ENCODE data around the gene GANAB.
A peak's percentile ranks its signal among the peaks of the same experiment; 100 is the strongest.
"Not testable (repeated sequence)": the region's sequence is repeated elsewhere in the genome, so short reads cannot be mapped to it uniquely, and the experiment has no call there.

The GANAB gene

DNA sequence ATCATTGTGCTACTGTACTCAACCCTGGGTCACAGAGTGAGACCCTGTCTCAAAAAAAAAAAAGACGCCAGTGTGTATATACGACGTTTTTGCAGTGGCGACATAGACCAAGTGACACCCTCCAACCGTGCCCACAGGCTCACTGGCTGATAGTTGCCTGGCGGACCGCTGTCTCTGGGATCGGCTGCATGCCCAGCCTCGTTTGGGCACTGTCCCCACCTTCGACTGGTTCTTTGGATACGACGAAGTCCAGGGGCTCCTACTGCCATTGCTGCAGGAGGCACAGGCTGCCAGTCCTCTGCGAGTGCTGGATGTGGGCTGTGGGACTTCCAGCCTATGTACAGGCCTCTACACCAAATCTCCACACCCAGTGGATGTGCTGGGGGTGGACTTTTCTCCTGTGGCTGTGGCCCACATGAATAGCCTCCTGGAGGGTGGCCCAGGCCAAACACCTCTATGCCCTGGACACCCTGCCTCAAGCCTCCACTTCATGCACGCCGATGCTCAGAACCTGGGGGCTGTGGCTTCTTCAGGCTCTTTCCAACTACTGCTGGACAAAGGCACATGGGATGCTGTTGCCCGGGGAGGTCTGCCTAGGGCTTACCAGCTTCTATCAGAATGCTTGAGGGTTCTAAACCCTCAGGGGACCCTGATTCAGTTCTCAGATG is 20.0 kb upstream of the GANAB start:
- no peak for DNase-seq

DNA sequence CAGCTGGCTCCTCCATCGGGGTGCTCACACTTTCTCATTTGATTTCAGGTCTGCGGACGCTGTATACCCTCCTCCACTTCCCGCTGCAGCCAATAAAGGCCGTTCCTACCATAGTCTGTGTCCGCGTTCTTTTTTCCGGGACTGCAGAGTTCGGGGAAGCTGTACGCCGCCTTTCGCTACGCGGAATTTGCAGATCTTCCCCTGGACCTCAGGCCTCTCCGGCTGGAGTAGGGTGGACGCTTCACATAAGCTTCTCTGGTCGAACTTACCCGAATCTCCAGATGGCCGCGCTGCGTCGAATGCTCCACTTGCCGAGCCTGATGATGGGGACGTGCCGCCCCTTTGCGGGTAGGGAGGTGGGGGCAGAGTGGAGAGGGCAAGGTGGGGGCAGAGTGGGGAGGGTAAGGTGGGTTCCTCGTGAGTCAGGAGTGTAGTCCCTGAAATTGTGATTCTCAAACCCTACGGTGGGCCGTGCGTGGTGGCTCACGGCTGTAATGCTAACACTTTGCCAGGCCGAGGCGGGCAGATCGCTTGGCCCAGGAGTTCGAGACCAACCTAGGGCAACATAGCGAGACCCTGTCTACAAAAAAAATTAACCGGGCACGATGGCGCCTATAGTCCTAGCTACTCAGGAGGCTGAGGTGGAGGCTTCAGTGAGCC is 19.3 kb upstream of the GANAB start:
- DNase-seq, result no peak

DNA sequence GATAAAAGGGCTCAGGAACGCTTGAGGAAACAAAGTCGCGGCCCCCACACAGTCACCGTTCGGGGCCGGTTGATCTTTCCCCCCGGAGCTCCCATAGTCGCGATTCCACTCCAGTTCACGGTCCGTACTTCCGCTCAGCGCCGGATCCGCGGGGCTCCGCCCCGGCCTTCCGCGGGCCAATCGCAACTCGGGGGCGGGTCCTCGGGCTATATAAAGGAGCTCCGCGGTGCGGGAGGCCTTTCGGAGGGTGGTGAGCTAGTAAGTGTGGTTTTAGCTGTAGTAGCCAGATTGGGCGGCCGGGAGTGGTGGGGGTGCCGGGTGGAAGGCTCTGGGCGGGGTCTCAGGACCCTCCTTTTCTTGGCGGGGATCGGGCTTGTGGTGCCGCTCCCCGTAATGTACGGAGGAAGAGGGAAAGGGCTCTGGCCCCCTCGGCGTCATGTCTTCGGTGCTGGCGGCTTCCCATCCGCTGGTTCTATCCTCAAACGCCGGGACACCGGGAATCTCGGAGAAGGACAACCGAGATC is 18.7 kb upstream of the GANAB start, which contains the start of the genes C11orf98 and CSKMT:
Gene C11orf98, minus strand, starts transcription at position 136 of the 524 bp plus-strand sequence. Its CDS starts 41 bp downstream, at position 95.
Gene CSKMT, plus strand, starts transcription at position 238 of the 524 bp plus-strand sequence. CDS start 568 bp downstream, outside the sequence.
- DNase-seq, result peak; percentile 92

DNA sequence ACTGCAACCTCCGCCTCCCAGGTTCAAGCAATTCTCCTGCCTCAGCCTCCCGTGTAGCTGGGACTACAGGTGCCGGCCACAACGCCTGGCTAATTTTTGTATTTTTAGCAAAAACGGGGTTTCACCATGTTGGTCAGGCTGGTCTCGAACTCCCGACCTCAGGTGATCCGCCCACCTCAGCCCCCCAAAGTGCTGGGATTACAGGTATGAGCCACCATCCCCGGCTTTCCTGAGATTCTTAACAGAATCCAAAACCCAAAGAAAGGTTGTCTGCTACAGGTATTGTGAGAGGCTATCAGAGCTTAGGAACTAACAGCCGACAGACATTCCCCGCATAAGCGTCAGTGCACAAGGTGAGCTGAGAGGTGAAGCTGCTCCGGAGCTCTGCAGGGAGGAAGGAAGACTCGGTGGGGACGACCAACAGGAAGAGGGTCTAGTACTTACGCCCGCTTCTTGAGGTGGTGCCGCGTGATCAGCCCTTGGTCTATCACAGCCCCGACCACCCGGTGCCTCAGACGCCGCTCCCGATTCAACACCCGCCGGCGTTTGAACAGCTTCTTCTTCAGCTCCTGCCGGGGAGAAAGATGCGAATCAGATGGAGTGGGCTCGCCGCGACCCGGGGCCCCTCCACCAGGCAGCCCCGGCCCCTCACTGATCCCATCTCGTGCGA is 18.1 kb upstream of the GANAB start:
- peak; percentile 66 for DNase-seq

DNA sequence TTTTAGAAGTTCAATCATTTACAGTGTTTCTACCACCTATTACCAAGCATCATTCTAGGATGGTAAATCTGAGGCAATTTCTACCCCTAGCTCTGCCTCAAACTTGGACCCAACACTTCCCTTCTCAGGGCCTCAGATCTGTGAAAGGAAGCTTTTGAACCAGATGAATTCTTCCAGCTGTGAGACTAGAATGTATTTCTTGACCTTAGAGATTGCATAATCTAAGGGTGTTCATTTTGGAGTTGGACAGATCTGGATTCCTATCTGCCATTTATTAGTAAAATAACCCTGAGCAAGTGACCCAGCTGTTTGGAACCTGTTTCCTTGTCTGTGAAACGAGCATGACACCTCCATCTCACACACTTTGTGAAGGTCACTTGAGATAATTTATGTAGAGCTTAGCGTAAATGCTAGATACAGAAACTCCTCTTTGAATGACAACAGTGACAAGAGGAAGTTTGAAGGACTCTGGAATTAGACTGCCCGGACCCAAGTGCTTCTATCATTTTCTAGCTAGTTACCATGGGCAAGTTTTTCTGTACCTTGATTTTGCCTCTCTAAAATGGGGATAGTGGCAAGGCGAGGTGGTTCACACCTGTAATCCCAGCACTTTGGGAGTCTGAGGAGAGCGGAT is 10.5 kb upstream of the GANAB start:
- no peak for DNase-seq

DNA sequence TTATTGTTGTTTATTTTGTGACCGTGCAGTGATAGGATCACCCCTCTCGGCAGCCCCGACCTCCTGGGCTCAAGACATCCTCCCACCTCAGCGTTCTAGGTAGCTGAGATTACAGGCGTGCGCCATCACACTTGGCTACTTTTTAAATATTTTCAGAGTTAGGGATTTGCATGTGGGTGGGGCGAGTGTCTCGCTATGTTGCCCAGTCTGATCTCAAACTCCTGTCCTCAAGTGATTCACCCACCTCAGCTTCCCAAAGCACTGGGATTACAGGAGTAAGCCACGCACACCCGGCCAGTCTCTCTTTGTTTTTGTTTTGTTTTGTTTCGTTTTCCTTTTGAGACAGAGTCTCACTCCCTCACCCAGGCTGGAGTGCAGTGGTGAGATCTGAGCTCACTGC is 7.9 kb upstream of the GANAB start:
- no peak for DNase-seq

DNA sequence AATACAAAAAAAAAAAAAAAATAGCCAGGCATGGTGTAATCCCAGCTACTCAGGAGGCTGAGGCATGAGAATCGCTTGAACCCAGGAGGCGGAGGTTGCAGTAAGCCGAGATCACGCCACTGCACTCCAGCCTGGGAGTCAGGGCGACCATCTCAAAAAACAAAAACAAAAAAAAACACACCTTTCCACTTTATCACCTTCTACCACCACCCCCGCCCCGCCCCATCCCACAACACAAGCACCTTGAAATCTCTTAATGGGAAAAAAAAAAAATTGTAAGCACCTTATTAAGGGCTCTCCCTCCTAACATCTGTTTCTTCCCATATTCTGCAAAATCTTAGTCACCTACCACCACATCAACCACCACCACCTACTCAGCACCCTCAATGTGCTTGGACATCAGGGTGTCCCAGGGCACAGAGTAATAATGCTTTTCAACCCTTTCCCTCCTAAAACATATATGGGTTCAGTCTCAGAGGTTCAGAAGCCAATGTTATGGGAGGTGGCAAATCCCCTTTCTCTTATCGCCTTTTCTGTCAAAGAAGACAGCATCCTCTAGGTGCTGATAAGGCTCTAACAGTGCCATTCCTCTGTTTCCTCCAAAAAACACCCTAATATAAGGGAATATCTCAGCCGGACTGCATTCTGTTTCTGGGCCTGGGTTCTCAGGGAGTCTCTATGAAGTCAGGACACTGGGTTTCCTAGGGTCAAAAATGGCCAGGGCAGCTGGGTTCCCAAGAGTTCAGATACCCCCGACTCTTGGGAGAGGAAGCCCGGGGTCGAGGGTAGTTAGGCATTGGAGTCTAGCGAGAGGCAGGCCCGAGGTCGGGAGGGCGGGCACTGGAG is 6.0 kb upstream of the GANAB start:
- no peak for DNase-seq

DNA sequence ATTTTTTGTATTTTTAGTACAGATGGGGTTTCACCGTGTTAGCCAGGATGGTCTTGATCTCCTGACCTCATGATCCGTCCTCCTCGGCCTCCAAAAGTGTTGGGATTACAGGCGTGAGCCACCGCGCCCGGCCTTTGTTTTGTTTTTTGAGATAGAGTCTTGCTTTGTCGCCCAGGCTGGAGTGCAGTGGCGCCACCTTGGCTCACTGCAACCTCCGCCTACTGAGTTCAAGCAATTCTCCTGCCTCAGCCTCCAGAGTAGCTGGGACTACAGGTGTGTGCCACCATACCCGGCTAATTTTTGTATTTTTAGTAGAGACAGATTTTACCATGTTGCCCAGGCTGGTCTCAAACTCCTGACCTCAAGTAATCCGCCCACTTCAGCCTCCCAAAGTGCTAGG is 3.9 kb upstream of the GANAB start:
- not testable (repeated sequence) for DNase-seq

DNA sequence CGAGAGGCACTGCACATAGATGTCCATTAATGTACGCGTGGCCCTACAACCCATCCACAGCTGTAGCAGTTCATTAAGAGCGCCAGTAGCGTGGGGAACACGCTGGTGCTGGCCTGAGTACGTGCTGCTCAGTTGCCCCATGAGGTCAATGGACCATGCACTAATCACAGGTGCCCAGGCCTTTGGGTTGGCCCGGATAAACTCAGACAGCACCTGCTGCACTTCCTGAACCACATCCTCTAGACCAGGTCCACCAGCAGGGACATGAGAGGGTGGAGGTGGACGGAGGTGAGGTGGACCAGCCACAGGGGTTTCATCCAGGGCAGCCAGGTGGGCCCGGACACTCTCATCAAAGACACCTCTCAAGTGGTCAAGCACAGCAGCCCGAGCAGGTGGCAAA is 3.1 kb upstream of the GANAB start:
- DNase-seq, result no peak

DNA sequence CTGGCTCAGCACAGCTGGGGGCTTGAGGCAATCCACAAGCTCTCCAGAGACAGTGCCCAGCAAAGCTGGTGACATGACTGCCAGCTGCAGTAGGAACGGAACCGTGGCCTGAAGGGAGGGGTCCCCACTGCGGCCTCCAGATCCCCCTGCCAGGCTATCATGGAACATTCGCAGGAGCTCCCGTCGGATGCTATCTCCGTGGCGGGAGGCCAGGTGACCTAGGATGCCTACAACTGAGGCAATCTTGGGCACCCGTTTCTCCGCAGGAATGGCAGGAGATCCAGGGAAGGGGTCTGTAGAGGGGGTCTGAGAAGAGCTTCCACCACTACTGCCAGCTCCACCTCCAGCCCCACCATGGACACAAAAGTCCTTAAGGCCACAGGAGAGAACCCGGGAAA is 2.6 kb upstream of the GANAB start:
- no peak for DNase-seq

DNA sequence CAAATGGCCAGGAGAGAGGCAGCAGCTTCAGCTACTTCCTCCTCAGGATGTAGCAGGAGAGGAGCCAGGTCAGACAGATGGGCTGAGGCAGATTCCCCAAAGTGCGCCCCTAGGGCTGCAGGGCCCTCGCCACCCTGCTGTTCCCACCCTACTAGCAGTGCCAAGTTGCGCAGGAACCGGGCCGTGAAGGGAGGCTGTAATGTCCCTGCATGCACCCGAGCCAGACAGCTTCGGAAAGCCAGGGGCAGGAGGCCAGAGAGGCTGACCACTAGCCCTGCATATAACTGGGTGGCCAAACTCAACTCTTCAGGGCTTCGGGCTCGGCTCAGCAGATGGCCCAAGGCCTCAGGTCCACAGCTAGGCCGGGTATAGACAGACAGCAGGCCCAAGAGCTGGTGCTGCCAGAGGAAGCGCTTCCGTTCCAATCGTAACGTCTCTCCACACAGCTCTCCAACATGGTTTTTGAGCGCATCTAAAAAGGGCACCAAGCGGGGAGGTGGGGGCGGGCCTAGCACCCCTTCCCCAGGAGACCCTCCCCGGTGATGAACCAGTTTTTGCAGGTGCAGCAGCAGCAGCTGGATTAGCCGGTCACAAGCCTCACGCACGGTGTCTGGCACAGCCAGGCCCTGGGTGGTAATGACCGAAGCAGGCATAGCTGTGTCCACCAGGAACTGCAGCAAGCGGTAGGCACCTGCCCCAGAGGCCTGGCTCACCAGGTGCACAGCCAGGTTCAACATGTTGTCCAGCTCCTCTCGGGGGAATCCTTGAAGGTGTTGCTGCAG is 2.0 kb upstream of the GANAB start:
- DNase-seq, result no peak

DNA sequence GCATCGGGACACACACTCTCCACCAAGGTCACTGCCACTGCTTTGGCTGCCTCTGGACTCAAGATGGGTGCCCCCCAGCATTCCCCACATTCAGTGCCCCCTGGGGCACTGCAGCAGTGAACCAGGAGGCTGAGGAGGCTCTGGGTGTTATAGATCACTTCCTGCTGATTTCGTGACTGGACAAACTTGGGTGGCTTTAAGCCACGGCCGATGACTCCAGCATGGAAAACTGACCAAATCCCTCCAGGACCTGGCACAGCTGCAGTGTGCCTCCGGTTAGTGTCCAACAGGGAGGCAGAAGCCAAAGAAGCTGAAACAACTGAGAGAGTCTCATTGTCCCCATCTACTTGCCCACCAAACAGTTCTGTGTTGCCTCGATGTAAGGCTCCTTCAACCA is 1.2 kb upstream of the GANAB start:
- no peak for DNase-seq

DNA sequence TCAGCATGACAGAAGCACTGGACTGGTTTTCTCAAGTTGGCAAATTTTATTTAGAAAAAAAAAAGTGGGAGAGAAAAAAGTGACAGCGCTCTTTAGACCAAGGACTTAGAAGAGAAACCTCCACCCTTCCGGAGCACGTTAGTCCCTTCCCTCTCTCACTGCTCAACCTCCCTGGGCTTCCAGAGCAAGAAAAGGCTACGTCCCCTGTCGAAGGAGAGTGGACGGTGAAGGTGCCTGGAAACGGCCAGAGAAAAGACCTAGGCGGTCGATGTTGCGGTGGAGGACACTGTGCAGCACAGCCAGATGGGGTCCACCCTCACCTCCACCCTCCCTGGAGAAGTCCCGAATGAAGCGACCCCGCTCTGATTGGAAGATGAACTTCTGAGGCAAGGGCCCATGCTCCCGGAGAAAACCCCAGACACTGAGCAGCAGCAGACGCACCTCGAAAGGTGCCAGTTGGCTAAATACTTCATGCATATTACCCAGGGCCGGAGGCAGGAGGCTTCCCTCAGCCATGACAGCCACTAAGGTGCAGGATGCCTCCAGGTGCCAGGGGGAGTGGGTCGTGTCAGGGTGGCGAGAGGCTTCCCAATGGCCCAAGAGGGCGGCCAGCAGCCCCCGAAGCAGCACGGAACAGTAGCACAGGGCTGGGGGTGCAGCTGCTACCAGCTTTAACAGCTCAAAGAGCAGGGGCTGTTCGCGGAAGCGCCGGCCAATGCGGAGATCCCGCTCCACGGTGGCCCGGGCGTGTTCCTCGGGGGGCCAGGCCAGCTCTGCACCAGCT is 604 bp upstream of the GANAB start:
- no peak for DNase-seq

DNA sequence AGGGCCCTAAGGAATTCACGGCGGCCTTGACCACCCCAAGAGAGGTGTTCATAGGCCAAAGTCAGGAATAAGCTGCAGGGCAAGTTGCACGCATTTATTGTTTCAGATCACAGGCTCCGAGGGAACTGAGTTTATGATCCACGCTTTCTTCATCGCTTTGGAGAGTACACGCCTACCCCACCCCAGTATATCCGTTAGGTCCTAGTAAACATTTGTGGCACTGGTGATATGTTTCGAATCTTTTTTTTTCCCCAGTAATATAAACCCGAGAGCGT is 805 bp downstream of the GANAB start:
- no peak for DNase-seq

DNA sequence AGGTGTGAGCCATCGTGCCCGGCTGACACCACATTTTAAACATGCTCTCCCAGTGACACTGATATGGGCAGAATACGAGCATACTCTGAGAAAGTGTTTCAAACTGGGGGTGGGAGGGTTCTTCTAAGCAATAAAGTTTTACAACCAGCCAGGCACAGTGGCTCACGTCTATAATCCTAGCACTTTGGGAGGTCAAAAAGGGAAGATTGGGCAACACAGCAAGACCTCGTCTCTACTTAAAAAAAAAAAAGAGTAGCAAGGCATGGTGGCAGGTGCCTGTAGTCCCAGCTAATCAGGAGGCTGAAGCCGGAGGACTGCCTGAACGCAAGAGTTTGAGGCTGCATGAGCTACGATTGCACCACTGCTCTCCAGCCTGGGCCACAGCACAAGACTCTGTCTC is 2.2 kb downstream of the GANAB start:
- DNase-seq, result no peak

DNA sequence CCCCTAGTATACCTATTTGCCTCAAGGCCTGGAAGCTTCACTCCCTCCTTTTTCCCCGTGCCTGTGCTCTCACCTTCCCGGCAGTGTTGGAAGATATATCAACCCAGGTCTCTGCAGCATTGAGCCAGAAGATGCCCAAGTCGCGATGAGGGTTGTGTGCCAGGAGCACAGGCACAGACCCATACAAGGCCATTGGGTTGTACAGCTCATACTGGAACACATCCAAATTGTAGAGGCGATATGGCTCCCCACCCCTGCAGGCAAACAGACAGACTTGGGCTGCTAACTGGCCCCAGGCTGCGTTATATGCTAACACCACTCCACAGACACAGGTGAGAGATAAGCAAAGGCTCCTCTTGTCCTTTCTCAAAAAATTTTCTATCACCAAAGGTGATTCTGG is 13.9 kb downstream of the GANAB start:
- DNase-seq, result no peak

DNA sequence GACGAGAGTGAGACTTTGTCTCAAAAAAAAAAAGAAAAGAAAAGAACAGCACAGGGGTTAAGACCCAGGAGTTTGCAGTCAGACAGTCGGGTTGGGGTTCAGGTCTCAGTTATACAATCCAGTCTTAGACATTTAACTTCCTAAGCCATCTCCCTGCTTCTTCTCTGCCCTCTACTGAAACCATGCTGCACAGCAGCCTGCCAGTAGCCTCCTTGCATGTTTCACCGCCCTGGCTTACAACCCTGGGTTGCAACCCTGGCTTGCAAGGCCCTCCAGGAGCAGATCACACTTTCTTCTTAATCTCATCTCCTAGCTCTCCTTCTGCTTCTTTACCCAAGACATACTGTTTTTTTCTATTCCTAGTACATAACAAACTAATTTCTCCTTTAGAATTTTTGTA is 18.7 kb downstream of the GANAB start:
- DNase-seq, result no peak

DNA sequence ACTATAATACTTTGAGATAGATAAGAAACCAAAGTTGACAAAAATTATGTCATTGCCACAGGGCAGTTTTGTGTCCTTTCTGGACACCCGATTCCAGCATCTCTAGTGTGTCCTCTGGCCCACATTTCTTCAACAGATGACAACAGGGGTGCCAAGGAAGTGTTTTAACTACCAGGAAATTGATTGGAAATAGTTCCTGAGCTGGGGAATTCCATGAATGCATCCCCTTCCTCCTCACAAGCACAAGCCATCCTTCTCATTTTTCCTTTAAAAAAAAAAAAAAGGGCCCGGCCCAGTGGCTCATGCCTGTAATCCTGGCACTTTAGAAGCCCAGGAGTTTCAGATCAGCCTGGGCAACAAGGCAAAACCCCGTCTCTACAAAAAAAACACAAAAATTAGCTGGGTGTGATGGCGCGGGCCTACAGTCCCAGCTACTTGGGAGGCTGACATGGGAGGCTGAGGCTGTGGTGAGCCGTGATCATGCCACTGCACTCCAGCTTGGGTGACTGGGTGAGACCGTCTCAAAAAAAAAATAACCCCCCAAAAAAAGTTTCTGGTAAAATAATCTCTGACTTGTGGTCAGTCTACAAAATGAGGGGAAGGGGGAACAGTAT is 23.8 kb downstream of the GANAB start:
- no peak for DNase-seq

DNA sequence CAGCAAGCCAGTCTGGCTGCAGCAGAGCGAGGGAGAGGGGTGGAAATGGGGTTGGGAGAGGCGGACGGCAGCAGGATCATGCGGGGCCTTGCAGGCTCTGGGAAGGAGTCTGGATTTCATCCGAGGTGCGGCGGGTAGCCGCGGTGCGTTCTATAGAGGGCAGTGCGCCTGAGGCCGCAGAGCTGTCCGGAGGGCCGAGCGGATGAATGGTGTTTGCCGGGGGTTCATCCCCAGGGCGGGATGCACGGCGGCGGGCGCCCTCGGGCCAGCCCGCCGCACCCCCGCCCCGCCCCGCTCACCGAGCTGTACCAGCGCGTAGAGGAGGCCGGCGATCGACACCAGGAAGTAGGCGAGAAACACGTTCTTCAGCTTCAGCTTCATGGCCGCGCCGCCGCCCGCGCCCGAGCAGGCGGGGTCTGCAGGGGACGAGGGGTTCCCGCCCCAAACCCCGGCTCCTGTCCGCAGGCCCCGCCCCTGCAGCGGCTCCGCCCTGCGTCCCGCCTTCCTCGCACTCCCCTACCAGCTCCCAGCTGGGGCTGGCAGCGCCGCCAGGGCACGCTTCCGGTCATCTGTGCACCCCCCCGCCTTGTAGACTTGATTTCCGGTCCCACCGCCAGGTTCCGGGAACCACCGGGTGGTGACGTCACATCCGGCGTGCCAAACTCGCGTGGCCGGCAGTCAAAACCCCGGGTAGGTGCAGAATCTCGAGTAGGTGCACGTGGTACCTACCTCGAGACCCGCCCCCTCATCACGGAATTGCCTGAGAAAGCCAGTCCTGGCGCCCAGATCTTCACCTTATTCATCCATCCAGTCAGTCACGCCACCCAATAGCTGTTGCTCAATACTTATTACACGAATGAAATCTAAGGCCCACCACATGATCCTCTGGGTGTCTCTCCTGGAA is 24.6 kb downstream of the GANAB start, which contains the start of gene B3GAT3:
Gene B3GAT3, minus strand, starts transcription at position 420 of the 904 bp plus-strand sequence. Its CDS starts 39 bp downstream, at position 381.
- peak; percentile 98 for DNase-seq

All from NCI-H1105 treated with DMSO at 0.1 percent for 48 hours (cell line).